Neuronal stem cell (in vitro differentiated cells): Measurements from ENCODE around the gene NOSTRIN.

Source experiments
- DNase-seq: peaks from one replicate; pipeline ENCODE4 v3.0.0-alpha.2; 2013; ENCODE audit warnings: low spot score
- H2AFZ ChIP-seq: one replicate; pipeline ENCODE4 v1.6.1; 2013; ENCODE audit warnings: mild to moderate bottlenecking, low read length, inconsistent platforms
- H2AK5ac ChIP-seq: 2 replicates; pipeline ENCODE4 v1.6.1; 2013; ENCODE audit warnings: low read depth, mild to moderate bottlenecking, inconsistent platforms, low read length, moderate library complexity, mixed read lengths
- H2BK120ac ChIP-seq: 2 replicates; pipeline ENCODE4 v1.6.1; 2013; ENCODE audit warnings: low read depth, mild to moderate bottlenecking, inconsistent platforms, low read length, moderate library complexity, mixed read lengths
- H2BK12ac ChIP-seq: one replicate; pipeline ENCODE4 v1.6.1; 2013; ENCODE audit warnings: low read length, inconsistent platforms
- H2BK15ac ChIP-seq: 2 replicates; pipeline ENCODE4 v1.6.1; 2013; ENCODE audit warnings: mild to moderate bottlenecking, low read length, inconsistent platforms, mixed read lengths
- H2BK5ac ChIP-seq: one replicate; pipeline ENCODE4 v1.6.1; 2013; ENCODE audit warnings: inconsistent platforms, mild to moderate bottlenecking, low read length, moderate library complexity
- H3K14ac ChIP-seq: one replicate; pipeline ENCODE4 v1.6.1; 2013; ENCODE audit warnings: low read length, inconsistent platforms
- H3K18ac ChIP-seq: 2 replicates; pipeline ENCODE4 v1.6.1; 2013; ENCODE audit warnings: low read length, inconsistent platforms
- H3K23ac ChIP-seq: 2 replicates; pipeline ENCODE4 v1.6.1; 2013; ENCODE audit warnings: low read depth, mild to moderate bottlenecking, mixed read lengths, low read length, inconsistent platforms; ENCODE audit not compliant: poor library complexity
- H3K27ac ChIP-seq: replicated peaks from 3 replicates; pipeline ENCODE4 v1.5.1; 2013; ENCODE audit warnings: low read length, inconsistent platforms
- H3K27me3 ChIP-seq, 3 experiments: 2 replicates each; pipeline ENCODE4 v1.6.1; 2013; ENCODE audit warnings: low read length in 3 of 3, mild to moderate bottlenecking in 2 of 3, inconsistent platforms in 1 of 3, low read depth in 1 of 3, mixed read lengths in 1 of 3, moderate library complexity in 1 of 3; ENCODE audit not compliant: control insufficient read depth in 3 of 3, insufficient read depth in 3 of 3
- H3K36me3 ChIP-seq, 2 donors: replicated peaks in 1 of 2; 2 replicates each; pipeline ENCODE4 v1.6.1; 2013; ENCODE audit warnings: low read length in 2 of 2; ENCODE audit not compliant: control insufficient read depth in 2 of 2, insufficient read depth in 2 of 2
- H3K4ac ChIP-seq: 2 replicates; pipeline ENCODE4 v1.6.1; 2013; ENCODE audit warnings: inconsistent platforms, mild to moderate bottlenecking, low read length, moderate library complexity
- H3K4me1 ChIP-seq, 2 donors: 1 replicate in 1 of 2; 2 replicates in 1 of 2; pipeline ENCODE4 v1.6.1; 2013; ENCODE audit warnings: low read length in 2 of 2, low read depth in 1 of 2; ENCODE audit not compliant: control insufficient read depth in 2 of 2, insufficient read depth in 1 of 2
- H3K4me2 ChIP-seq: one replicate; pipeline ENCODE4 v1.6.1; 2013; ENCODE audit warnings: mild to moderate bottlenecking, low read length, inconsistent platforms; ENCODE audit not compliant: insufficient read depth, poor library complexity, severe bottlenecking
- H3K4me3 ChIP-seq, 2 donors: 2 replicates each; pipeline ENCODE4 v1.5.1; 2013; ENCODE audit warnings: low read length in 2 of 2, mild to moderate bottlenecking in 2 of 2, inconsistent platforms in 1 of 2, moderate library complexity in 1 of 2
- H3K79me1 ChIP-seq: one replicate; pipeline ENCODE4 v1.6.1; 2013; ENCODE audit warnings: low read depth, mild to moderate bottlenecking, inconsistent platforms, low read length, moderate library complexity
- H3K9ac ChIP-seq: one replicate; pipeline ENCODE4 v1.6.1; 2013; ENCODE audit warnings: mild to moderate bottlenecking, low read depth, low read length, inconsistent platforms; ENCODE audit not compliant: poor library complexity
- H3K9me3 ChIP-seq, 2 donors: replicated peaks in 1 of 2; 2 replicates each; pipeline versions ENCODE3 to v1.6.1; 2013; ENCODE audit warnings: low read length in 2 of 2, mild to moderate bottlenecking in 2 of 2, inconsistent platforms in 1 of 2, low read depth in 1 of 2, mixed read lengths in 1 of 2, moderate library complexity in 1 of 2; ENCODE audit not compliant: control insufficient read depth in 2 of 2, insufficient read depth in 1 of 2
- H4K8ac ChIP-seq: one replicate; pipeline ENCODE4 v1.6.1; 2013; ENCODE audit warnings: low read depth, mild to moderate bottlenecking, inconsistent platforms, low read length, moderate library complexity
- H4K91ac ChIP-seq: one replicate; pipeline ENCODE4 v1.6.1; 2013; ENCODE audit warnings: low read length, low read depth, mild to moderate bottlenecking, inconsistent platforms; ENCODE audit not compliant: poor library complexity
- WGBS, 2 donors: extraction: QIAGEN DNeasy Blood & Tissue Kit; methylation state at CpG; one replicate each; pipeline ENCODE4 v1.1.7; 2013; ENCODE audit warnings: missing lambda C conversion rate in 2 of 2, mixed read lengths in 1 of 2; ENCODE audit not compliant: insufficient read length in 2 of 2, insufficient replicate concordance in 1 of 2; ENCODE audit errors: extremely low coverage in 2 of 2; 5-methylcytosine and 5-hydroxymethylcytosine counted together

The NOSTRIN gene

DNA sequence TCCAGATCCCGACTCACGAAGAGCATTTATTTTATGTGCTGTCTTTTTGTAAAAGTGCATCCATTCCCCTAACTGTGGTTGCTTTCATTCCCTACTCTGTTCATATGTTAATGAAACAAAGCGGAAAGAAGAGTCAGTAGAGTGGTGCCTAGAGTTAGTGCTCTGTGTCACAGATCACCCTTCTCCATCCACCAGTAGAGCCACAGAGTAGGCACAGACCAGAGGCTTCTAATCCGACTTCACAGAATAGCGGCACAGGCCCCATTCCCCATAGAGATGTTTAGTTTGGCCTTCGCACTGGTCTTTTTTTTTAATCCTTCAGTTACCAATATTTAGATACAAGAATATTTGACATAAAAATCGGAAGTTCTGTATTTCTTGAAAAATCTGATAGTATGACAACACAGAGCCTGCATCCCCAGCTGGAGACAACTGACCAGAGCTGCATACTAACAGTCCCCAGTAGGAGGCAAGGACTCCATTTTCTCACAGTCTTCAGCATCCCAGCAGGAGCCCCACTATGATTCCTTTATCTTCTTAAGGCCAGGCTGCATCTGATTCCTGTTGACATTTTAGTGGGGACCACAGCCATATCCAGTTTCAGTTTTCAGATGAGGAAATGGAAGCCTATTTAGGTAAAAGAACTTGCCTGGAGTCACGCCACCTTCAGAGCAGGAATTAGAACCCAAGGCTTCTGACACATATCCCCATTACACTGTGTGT, 105.7 kb downstream of the NOSTRIN start:
- H2AFZ ChIP-seq = peak overlapping the region; percentile 40
- no peak overlapping the region for H2AK5ac ChIP-seq
- no peak for DNase-seq
- H3K79me1 ChIP-seq = no peaks in the 10 kb centered on the region
- no peak overlapping the region for H3K18ac ChIP-seq
- H3K36me3 ChIP-seq = no peaks in the 10 kb centered on the region
- H2BK5ac ChIP-seq = no peak overlapping the region
- no peak overlapping the region for H3K4me2 ChIP-seq
- peaks cover 0 to 6% of the 10 kb centered on the region in 2 donors for H3K4me1 ChIP-seq
- H2BK12ac ChIP-seq = no peak overlapping the region
- no peak overlapping the region for H4K8ac ChIP-seq
- no peak overlapping the region for H3K4me3 ChIP-seq
- H4K91ac ChIP-seq = no peak overlapping the region
- WGBS, 2 donors = no CpG with 5 or more reads among the region's 8 CpGs
- H2BK120ac ChIP-seq = no peak overlapping the region
- H3K14ac ChIP-seq = no peak overlapping the region
- no peaks in the 10 kb centered on the region for H3K27me3 ChIP-seq
- no peak overlapping the region for H3K4ac ChIP-seq
- H3K27ac ChIP-seq = no peak overlapping the region
- H3K9me3 ChIP-seq = no peaks in the 10 kb centered on the region
- no peak overlapping the region for H3K9ac ChIP-seq
- no peak overlapping the region for H3K23ac ChIP-seq
- no peak overlapping the region for H2BK15ac ChIP-seq

DNA sequence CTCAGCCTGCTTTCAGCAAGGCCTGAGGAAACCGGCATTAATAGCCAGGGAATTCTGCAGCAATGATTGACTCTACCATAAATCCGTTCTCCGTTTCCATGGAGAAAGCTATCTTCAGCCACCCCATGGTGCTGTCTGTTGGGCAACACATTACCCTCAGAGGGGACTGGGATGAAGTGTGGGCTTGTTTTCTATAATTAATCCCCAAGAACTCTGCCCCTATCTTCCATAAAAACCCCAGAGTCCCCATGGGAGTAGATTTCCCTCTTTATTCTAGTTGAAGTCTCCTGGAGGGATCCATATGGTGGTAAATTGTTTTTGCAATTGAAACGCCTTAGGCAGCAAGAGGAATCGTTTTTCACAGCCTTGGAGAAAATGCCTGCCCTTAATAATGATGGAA, 107.9 kb downstream of the NOSTRIN start:
- Histone ChIP-seq H3K4ac (no peak overlapping the region), H3K9me3 (no peaks in the 10 kb centered on the region), H3K27ac (no peak overlapping the region), H3K4me1 (peaks cover 6 to 10% of the 10 kb centered on the region in 2 donors), H3K4me3 (no peak overlapping the region), H2AK5ac (no peak overlapping the region), H2AFZ (no peak overlapping the region), H4K91ac (no peak overlapping the region), H3K18ac (no peak overlapping the region), H4K8ac (no peak overlapping the region), H3K4me2 (no peak overlapping the region), H2BK15ac (no peak overlapping the region), H2BK120ac (no peak overlapping the region), H3K36me3 (no peaks in the 10 kb centered on the region), H2BK12ac (no peak overlapping the region), H3K79me1 (no peaks in the 10 kb centered on the region), H2BK5ac (no peak overlapping the region), H3K14ac (no peak overlapping the region), H3K23ac (no peak overlapping the region), H3K9ac (no peak overlapping the region), H3K27me3 (no peaks in the 10 kb centered on the region)
- no peak for DNase-seq
- no CpG with 5 or more reads among the region's 5 CpGs for WGBS, 2 donors

DNA sequence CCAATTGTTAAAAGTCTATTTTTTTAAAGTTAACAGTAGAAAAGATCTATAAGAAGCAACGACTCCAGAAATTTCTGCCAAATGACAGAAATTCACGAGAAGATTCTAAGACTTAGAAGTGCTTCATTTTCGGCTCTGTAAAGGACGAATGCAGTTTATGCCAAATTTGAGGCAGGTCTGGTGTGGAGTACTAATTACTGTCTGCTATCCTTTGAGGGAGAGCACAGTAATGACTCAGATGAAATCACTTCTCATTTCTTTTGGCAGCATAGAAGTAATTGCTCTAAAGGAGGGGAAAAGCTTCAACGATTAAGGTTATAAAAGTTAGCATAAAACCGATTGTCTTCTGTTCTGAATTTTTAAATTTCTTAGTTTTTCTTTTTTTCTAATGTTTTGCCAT, 110.0 kb downstream of the NOSTRIN start:
- no CpG with 5 or more reads among the region's 6 CpGs for WGBS, 2 donors
- no peak overlapping the region for H2AK5ac ChIP-seq
- H4K8ac ChIP-seq = no peak overlapping the region
- no peak overlapping the region for H2AFZ ChIP-seq
- H3K9ac ChIP-seq = no peak overlapping the region
- no peak for DNase-seq
- no peaks in the 10 kb centered on the region for H3K79me1 ChIP-seq
- H2BK120ac ChIP-seq = no peak overlapping the region
- H3K4me1 ChIP-seq = peaks cover 6 to 10% of the 10 kb centered on the region in 2 donors
- no peak overlapping the region for H3K14ac ChIP-seq
- H3K4me2 ChIP-seq = no peak overlapping the region
- H3K18ac ChIP-seq = no peak overlapping the region
- H3K36me3 ChIP-seq = no peaks in the 10 kb centered on the region
- H2BK15ac ChIP-seq = no peak overlapping the region
- H3K27ac ChIP-seq = no peak overlapping the region
- H3K23ac ChIP-seq = no peak overlapping the region
- H4K91ac ChIP-seq = no peak overlapping the region
- H2BK12ac ChIP-seq = no peak overlapping the region
- peaks cover 6 to 9% of the 10 kb centered on the region in 2 donors for H3K9me3 ChIP-seq
- H3K4ac ChIP-seq = no peak overlapping the region
- H2BK5ac ChIP-seq = no peak overlapping the region
- no peaks in the 10 kb centered on the region for H3K27me3 ChIP-seq
- no peak overlapping the region for H3K4me3 ChIP-seq

DNA sequence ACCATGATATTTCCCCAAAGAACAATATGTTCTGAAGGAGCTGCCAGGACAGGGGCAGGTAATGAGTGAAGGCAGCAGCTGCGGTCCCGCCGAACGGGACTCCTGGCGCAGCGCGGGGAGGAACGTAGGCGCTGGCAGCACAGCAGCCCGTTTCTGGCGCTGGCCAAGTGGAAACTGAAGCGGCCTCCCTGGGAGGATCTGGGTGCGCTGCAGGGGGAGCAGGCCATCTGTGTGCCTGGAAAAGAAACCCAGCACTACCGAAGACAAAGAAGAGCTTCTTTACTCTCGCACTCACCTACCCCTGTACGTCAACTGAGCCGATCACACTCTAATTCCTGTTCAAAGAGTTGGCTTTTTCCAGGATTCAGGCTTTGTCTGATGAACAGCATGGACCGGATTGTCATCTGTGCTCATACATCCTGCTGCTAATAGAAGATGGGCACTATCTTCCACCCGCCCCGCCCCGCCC, 110.5 kb downstream of the NOSTRIN start:
- H3K9ac ChIP-seq = no peak overlapping the region
- no peaks in the 10 kb centered on the region for H3K36me3 ChIP-seq
- H2BK5ac ChIP-seq = no peak overlapping the region
- no peak overlapping the region for H3K4ac ChIP-seq
- peaks cover 6 to 9% of the 10 kb centered on the region in 2 donors for H3K9me3 ChIP-seq
- no CpG with 5 or more reads among the region's 21 CpGs for WGBS, 2 donors
- H2AK5ac ChIP-seq = no peak overlapping the region
- no peaks in the 10 kb centered on the region for H3K27me3 ChIP-seq
- no peak overlapping the region for H4K91ac ChIP-seq
- no peak for DNase-seq
- peak overlapping the region; percentile 47 for H3K4me2 ChIP-seq
- H3K23ac ChIP-seq = no peak overlapping the region
- H2BK120ac ChIP-seq = no peak overlapping the region
- H4K8ac ChIP-seq = no peak overlapping the region
- H3K27ac ChIP-seq = no peak overlapping the region
- H2BK12ac ChIP-seq = no peak overlapping the region
- H3K18ac ChIP-seq = peak overlapping the region; percentile 82
- H3K14ac ChIP-seq = no peak overlapping the region
- peak overlapping the region in 1 of 2 donors; percentile 10 for H3K4me3 ChIP-seq
- peak overlapping the region; percentile 74 for H2AFZ ChIP-seq
- H2BK15ac ChIP-seq = no peak overlapping the region
- H3K4me1 ChIP-seq = peaks cover 6% of the 10 kb centered on the region in 2 donors
- no peaks in the 10 kb centered on the region for H3K79me1 ChIP-seq
